ENCODE data around the gene SLC7A5. TPM values are rescaled to one million over a fixed set of nuclear protein-coding genes. Genes with fewer than 3 reads are reported as not detected.
"Not testable (repeated sequence)": the region's sequence is repeated elsewhere in the genome, so short reads cannot be mapped to it uniquely, and the experiment has no call there.

SLC7A5 gene
- total RNA-seq, 1 experiment from 2014 or later: 73.8 TPM

GRCh38 chr16:87896924-87897520 is 27.7 kb upstream of the SLC7A5 start:
- not testable (repeated sequence) for H3K36me3 ChIP-seq, H3K27me3 ChIP-seq, H3K27ac ChIP-seq

GRCh38 chr16:87896176-87896890 is 27.0 kb upstream of the SLC7A5 start:
- H3K4me1 ChIP-seq; H3K36me3 ChIP-seq; H3K27ac ChIP-seq; DNase-seq; H3K4me3 ChIP-seq; H3K27me3 ChIP-seq; H3K9me3 ChIP-seq (replicated peaks): not testable (repeated sequence)

More at GRCh38 chr16:87896924-87897520, 27.7 kb upstream of the SLC7A5 start:
- not testable (repeated sequence) for DNase-seq; H3K4me1 ChIP-seq; H3K4me3 ChIP-seq; H3K9me3 ChIP-seq (replicated peaks)

GRCh38 chr16:87895641-87896141 is 26.4 kb upstream of the SLC7A5 start:
- H3K4me3 ChIP-seq: no peak overlapping the region
- no peaks in the 10 kb centered on the region for H3K4me1 ChIP-seq
- no peak for DNase-seq
- no peaks in the 10 kb centered on the region for H3K36me3 ChIP-seq
- no peak overlapping the region for H3K27ac ChIP-seq
- H3K9me3 ChIP-seq (replicated peaks): no peaks in the 10 kb centered on the region
- H3K27me3 ChIP-seq: no peaks in the 10 kb centered on the region

GRCh38 chr16:87894005-87894404 is 24.7 kb upstream of the SLC7A5 start:
- DNase-seq; H3K27ac ChIP-seq; H3K9me3 ChIP-seq (replicated peaks); H3K4me1 ChIP-seq; H3K36me3 ChIP-seq; H3K4me3 ChIP-seq; H3K27me3 ChIP-seq: not testable (repeated sequence)

DNA sequence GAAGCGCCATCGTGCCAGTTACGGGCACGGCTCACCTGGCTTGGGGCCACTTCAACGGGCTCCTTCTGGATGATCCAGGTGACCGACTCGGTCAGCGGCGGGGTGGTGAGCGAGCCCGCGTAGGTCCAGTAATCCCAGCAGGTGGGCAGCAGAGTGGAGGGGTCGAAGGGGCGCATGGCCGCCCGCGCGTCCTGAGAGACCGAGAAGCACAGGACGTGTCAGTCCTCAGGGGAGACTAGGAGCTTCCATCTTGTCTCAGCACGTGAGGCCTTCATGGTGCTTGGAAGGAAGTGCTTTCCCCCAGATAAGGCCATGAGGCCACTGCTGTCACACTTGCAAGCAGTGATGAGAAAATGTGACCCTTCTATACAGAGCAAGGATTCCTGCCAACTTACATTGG is 22.5 kb upstream of the SLC7A5 start:
- no peaks in the 10 kb centered on the region for H3K4me1 ChIP-seq
- H3K27me3 ChIP-seq: no peaks in the 10 kb centered on the region
- H3K4me3 ChIP-seq: no peak overlapping the region
- no peak overlapping the region for H3K27ac ChIP-seq
- no peaks in the 10 kb centered on the region for H3K36me3 ChIP-seq
- DNase-seq: no peak
- H3K9me3 ChIP-seq (replicated peaks): no peaks in the 10 kb centered on the region

GRCh38 chr16:87889762-87890161 is 20.5 kb upstream of the SLC7A5 start:
- not testable (repeated sequence) for H3K9me3 ChIP-seq (replicated peaks); H3K36me3 ChIP-seq; H3K27ac ChIP-seq; H3K27me3 ChIP-seq; H3K4me1 ChIP-seq; DNase-seq; H3K4me3 ChIP-seq

DNA sequence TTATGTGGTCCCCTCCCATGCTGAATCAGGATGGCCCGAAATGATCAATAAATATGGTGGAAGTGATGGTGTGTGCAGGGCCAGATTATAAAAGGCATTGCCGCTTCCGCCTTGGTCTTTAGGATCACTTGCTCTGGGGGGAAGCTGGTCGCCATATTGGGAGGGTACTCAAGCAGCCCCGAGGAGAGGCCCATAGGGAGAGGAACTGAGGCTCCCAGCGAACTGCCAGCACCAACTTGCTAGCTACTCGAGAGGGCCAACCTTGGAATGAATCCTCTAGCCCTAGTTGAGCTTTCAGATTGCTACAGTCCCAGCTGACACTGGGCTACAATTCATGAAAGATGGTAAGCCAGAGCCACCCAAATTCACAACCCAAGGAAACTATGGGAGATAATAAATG is 19.0 kb upstream of the SLC7A5 start:
- not testable (repeated sequence) for H3K36me3 ChIP-seq; H3K9me3 ChIP-seq (replicated peaks); H3K4me3 ChIP-seq; H3K27ac ChIP-seq; DNase-seq; H3K4me1 ChIP-seq; H3K27me3 ChIP-seq

DNA sequence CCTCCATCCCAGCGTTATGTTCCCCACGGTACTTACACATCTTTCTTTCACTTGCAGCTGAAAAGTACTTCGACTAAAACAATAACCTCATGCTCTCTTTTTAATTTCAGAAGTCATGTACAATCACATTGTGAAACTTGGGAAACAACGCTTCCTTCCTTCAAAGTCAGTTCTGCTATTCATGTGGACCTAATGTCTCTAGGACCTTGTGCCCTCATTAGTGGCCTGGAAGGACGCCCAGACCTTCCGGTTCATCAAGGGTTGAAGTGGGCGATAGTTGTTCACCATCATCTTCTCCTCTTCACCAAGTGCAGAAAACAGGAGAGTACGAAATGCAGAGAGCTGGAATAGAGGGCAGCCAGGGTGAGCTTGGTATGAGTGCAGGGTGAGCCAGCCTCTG is 18.6 kb upstream of the SLC7A5 start:
- not testable (repeated sequence) for H3K36me3 ChIP-seq; H3K4me1 ChIP-seq; H3K4me3 ChIP-seq; H3K9me3 ChIP-seq (replicated peaks); H3K27me3 ChIP-seq; DNase-seq; H3K27ac ChIP-seq

GRCh38 chr16:87885371-87885967 is 16.2 kb upstream of the SLC7A5 start:
- H3K4me3 ChIP-seq; H3K27me3 ChIP-seq; H3K4me1 ChIP-seq; H3K27ac ChIP-seq; H3K36me3 ChIP-seq; H3K9me3 ChIP-seq (replicated peaks); DNase-seq: not testable (repeated sequence)

GRCh38 chr16:87882436-87883019 is 13.2 kb upstream of the SLC7A5 start:
- no peak for DNase-seq
- Histone ChIP-seq H3K9me3 (replicated peaks) (no peaks in the 10 kb centered on the region), H3K27ac (no peak overlapping the region)

DNA sequence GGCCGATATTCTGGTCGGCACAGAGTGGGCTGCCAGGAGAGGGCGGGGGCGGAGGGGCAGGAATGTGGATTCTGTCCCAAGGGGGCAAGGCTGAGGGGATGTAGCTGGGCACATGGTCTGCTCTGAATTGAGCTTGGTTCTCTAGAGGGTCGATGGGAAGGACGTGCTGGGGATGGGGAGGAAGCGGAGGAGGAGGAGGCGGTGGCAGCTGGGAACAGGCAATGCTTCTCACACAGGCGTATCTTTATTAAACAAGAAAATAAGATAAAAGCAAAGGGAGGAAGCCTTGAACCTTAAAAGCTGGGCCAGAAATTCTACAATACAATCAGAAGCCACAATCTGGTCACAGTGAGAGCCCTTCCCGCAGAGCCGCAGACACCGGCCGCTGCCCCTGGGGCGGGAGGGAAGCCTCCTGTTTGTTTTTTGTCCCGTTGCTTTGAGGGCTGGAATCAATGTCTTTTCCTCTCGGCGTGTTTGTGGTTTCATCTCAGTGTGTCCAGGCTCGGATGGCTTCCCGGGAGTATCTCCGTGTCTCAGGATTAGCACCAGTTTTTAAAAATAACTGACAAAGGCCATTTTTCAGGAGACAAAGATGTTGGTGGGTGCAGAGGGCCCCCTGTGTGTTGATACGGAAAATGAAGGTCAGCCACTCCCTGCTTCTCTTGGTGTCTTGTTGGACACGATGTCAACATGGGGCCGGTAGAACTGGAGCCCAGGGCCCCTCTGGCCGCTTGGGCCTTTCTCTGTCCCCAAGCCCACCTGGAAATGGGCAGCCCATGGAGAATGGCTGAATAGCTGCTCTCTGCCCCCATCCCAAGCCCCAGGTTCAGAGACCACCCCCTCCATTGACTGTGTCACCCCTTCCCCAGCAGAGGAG is 12.3 kb upstream of the SLC7A5 start:
- H3K4me1 ChIP-seq: no peaks in the 10 kb centered on the region
- H3K27me3 ChIP-seq: no peaks in the 10 kb centered on the region
- H3K27ac ChIP-seq: no peak overlapping the region
- no peaks in the 10 kb centered on the region for H3K36me3 ChIP-seq
- no peaks in the 10 kb centered on the region for H3K9me3 ChIP-seq (replicated peaks)
- no peak for DNase-seq
- H3K4me3 ChIP-seq: no peak overlapping the region

More at GRCh38 chr16:87882436-87883019, 13.2 kb upstream of the SLC7A5 start:
- H3K36me3 ChIP-seq: no peaks in the 10 kb centered on the region
- H3K4me3 ChIP-seq: no peak overlapping the region
- no peaks in the 10 kb centered on the region for H3K27me3 ChIP-seq
- no peaks in the 10 kb centered on the region for H3K4me1 ChIP-seq

GRCh38 chr16:87880117-87880696 is 10.9 kb upstream of the SLC7A5 start:
- Histone ChIP-seq H3K4me1 (no peaks in the 10 kb centered on the region), H3K27me3 (no peaks in the 10 kb centered on the region), H3K9me3 (replicated peaks) (no peaks in the 10 kb centered on the region), H3K4me3 (no peak overlapping the region), H3K36me3 (no peaks in the 10 kb centered on the region), H3K27ac (no peak overlapping the region)
- DNase-seq: no peak

GRCh38 chr16:87879411-87880013 is 10.2 kb upstream of the SLC7A5 start:
- not testable (repeated sequence) for H3K36me3 ChIP-seq; H3K27me3 ChIP-seq; H3K27ac ChIP-seq; H3K4me1 ChIP-seq; DNase-seq; H3K4me3 ChIP-seq; H3K9me3 ChIP-seq (replicated peaks)

GRCh38 chr16:87878704-87879103 is 9.4 kb upstream of the SLC7A5 start:
- H3K4me3 ChIP-seq: no peak overlapping the region
- H3K4me1 ChIP-seq: no peaks in the 10 kb centered on the region
- H3K36me3 ChIP-seq: no peaks in the 10 kb centered on the region
- no peak overlapping the region for H3K27ac ChIP-seq
- H3K27me3 ChIP-seq: no peaks in the 10 kb centered on the region
- no peaks in the 10 kb centered on the region for H3K9me3 ChIP-seq (replicated peaks)
- no peak for DNase-seq

Measured in SJCRH30 (cell line).